ENCODE measurements around the gene CBLN4. TPM values are rescaled to one million over a fixed set of nuclear protein-coding genes. Genes with fewer than 3 reads are reported as not detected.

The CBLN4 gene
- total and polyA plus RNA-seq, 2 of the 8 experiments (the other 6 are each of a cell fraction or from before 2014, with no cell fraction given): 0.03 to 0.13 TPM

GRCh38 chr20:56018194-56018593 is 12.9 kb upstream of the CBLN4 start:
- Histone ChIP-seq H3K27ac (ENCODE audit: low read depth, low read length) (no peak overlapping the region), H2AFZ (ENCODE audit: low read length) (no peak overlapping the region), H4K5ac (ENCODE audit: insufficient read length, low read depth, low read length) (no peak overlapping the region), H3K79me2 (ENCODE audit: control insufficient read depth in 1 of 2, insufficient read depth in 2 of 2, low read length in 2 of 2) (no peaks in the 10 kb centered on the region), H3K36me3 (ENCODE audit: control insufficient read depth in 2 of 4, insufficient read depth in 4 of 4, low read length in 3 of 4) (no peaks in the 10 kb centered on the region; a peak in 1 of 8 replicates), H3K18ac (ENCODE audit: extremely low read depth, low read length) (no peak overlapping the region), H3K4me2 (ENCODE audit: insufficient read depth in 1 of 2, low read depth in 2 of 2, low read length in 2 of 2) (no peak overlapping the region), H3K4me1 (replicated peaks in 1 of 4; ENCODE audit: control insufficient read depth in 3 of 4, insufficient read depth in 4 of 4, low read length in 3 of 4) (no peaks in the 10 kb centered on the region), H2AK5ac (ENCODE audit: low read depth, low read length) (no peak overlapping the region), H3K23ac (ENCODE audit: insufficient read length) (no peak overlapping the region), H2BK5ac (ENCODE audit: low read depth, low read length) (no peak overlapping the region), H3K23me2 (ENCODE audit: low read depth, low read length) (no peaks in the 10 kb centered on the region), H3K56ac (replicated peaks; ENCODE audit: insufficient read length, low read depth, low read length) (no peak overlapping the region), H3K9ac (replicated peaks in 1 of 4; ENCODE audit: extremely low read depth in 1 of 4, low read depth in 3 of 4, low read length in 3 of 4) (no peak overlapping the region), H3K4ac (replicated peaks; ENCODE audit: insufficient read length, low read depth, low read length) (no peak overlapping the region), H4K8ac (ENCODE audit: extremely low read depth, insufficient read depth, low read length) (no peak overlapping the region), H3K79me1 (ENCODE audit: low read depth, low read length) (no peaks in the 10 kb centered on the region), H2BK15ac (ENCODE audit: low read length) (no peak overlapping the region), H3K27me3 (replicated peaks in 1 of 4; ENCODE audit: control insufficient read depth in 3 of 4, extremely low read depth in 1 of 4, insufficient read depth in 3 of 4, low read length in 3 of 4) (no peaks in the 10 kb centered on the region), H3K9me3 (ENCODE audit: insufficient read depth in 2 of 2, low read depth in 1 of 2, low read length in 1 of 2) (peaks cover 68 to 93% of the 10 kb centered on the region in 2 experiments), H4K20me1 (replicated peaks in 1 of 2; ENCODE audit: control insufficient read depth in 1 of 2, insufficient read depth in 2 of 2, low read length in 2 of 2) (no peaks in the 10 kb centered on the region), H2BK20ac (ENCODE audit: low read length) (no peak overlapping the region), H3K4me3 (ENCODE audit: extremely low read depth in 1 of 4, insufficient read depth in 2 of 4, low read depth in 3 of 4, low read length in 4 of 4) (no peak overlapping the region), H3K14ac (ENCODE audit: insufficient read length) (no peak overlapping the region), H4K91ac (replicated peaks; ENCODE audit: insufficient read length, low read length) (no peak overlapping the region), H2BK120ac (replicated peaks; ENCODE audit: low read depth, low read length) (no peak overlapping the region), H2BK12ac (ENCODE audit: low read depth, low read length) (no peak overlapping the region)
- DNase-seq (ENCODE audit: low read depth in 1 of 2, low spot score in 2 of 2) (no peak), FAIRE-seq (no peak)
- 74% methylated on average over 3 of the region's 3 CpGs; no CpG with 5 or more reads in 1 of the 2 experiments for WGBS, 2 experiments (ENCODE audit: extremely low coverage in 1 of 2, insufficient coverage in 1 of 2, insufficient read length in 1 of 2, insufficient replicate concordance in 2 of 2, low coverage in 1 of 2, low lambda C conversion rate in 2 of 2, missing lambda C conversion rate in 1 of 2)
- ChIA-PET CTCF (ENCODE audit: partially characterized antibody) (interaction anchor here (0.6 to 0.9 kb wide), 2 partner anchors 26 to 329 kb away, joined by 3 read pairs; no protein-coding TSS in a partner anchor), POLR2A (ENCODE audit: partially characterized antibody) (no interaction called here)
- TF ChIP-seq ATF3 (IDR thresholded peaks at IDR 0.05; ENCODE audit: insufficient read depth, low read depth, low read length) (no peak), POLR2A (IDR thresholded peaks at IDR 0.05; ENCODE audit: control extremely low read depth in 1 of 2, low read depth in 2 of 2, low read length in 2 of 2) (no peak), HDAC2 (IDR thresholded peaks at IDR 0.05; ENCODE audit: borderline replicate concordance in 1 of 2, low read depth in 2 of 2, low read length in 2 of 2) (no peak), SIRT6 (IDR thresholded peaks at IDR 0.05; ENCODE audit: low read length) (no peak), NANOG (IDR thresholded peaks at IDR 0.05; ENCODE audit: insufficient read depth, low read depth, low read length, poor library complexity, severe bottlenecking) (no peak), MAX (IDR thresholded peaks at IDR 0.05) (no peak), POU5F1 (IDR thresholded peaks at IDR 0.05; ENCODE audit: low read depth, low read length) (no peak), TAF1 (IDR thresholded peaks at IDR 0.05; ENCODE audit: low read depth, low read length) (no peak), EZH2 (IDR thresholded peaks at IDR 0.05; ENCODE audit: low read depth, low read length, severe bottlenecking) (no peak), GTF2F1 (IDR thresholded peaks at IDR 0.05; ENCODE audit: borderline replicate concordance, low read depth, low read length) (no peak), SAP30 (IDR thresholded peaks at IDR 0.05; ENCODE audit: insufficient read depth, insufficient replicate concordance, low read length) (no peak), NRF1 (IDR thresholded peaks at IDR 0.05; ENCODE audit: low read depth, low read length) (no peak)

Measured in H1 (cell line).